T-helper 17 cell (primary cell): ENCODE results near the gene MSLN. TPM values are rescaled to one million over a fixed set of nuclear protein-coding genes. Genes with fewer than 3 reads are reported as not detected.

Source experiments
- ATAC-seq: fragments of 150-1000 bp; cut with Tn5 transposase; 2 replicates; pipeline ENCODE4 v1.10.0; 2021; ENCODE audit warnings: mild to moderate bottlenecking, moderate library complexity
- DNase-seq, 3 donors: peaks; one replicate each; pipeline versions ENCODE4 v3.0.0 to v3.0.0-alpha.2; 2020 to 2021
- H3K9me3 ChIP-seq: one replicate; pipeline ENCODE4 v1.7.0; 2013; ENCODE audit warnings: low read length, mild to moderate bottlenecking; ENCODE audit not compliant: control insufficient read depth, poor library complexity, severe bottlenecking
- H3K27ac Mint-ChIP-seq: one replicate; pipeline ENCODE4 v1.8.0; 2022; ENCODE audit warnings: mild to moderate bottlenecking, moderate library complexity, mixed read lengths
- H3K27me3 Mint-ChIP-seq: one replicate; pipeline ENCODE4 v1.8.0; 2022; ENCODE audit warnings: mixed read lengths
- H3K36me3 Mint-ChIP-seq: one replicate; pipeline ENCODE4 v1.8.0; 2022; ENCODE audit warnings: low read depth, mixed read lengths
- H3K4me1 Mint-ChIP-seq: one replicate; pipeline ENCODE4 v1.8.0; 2022; ENCODE audit warnings: mild to moderate bottlenecking, mixed read lengths
- H3K4me3 Mint-ChIP-seq: one replicate; pipeline ENCODE4 v1.8.0; 2022; ENCODE audit warnings: mild to moderate bottlenecking, moderate library complexity, mixed read lengths
- total RNA-seq, 4 donors: library from RNA in 2 of 4; stranded (reverse) in 2 of 4; gene quantifications; one replicate each; pipeline ENCODE4 v1.2.3 and lab custom pipeline; 2022 to 2026

MSLN gene
- total RNA-seq, 2 donors from 2014 or later = not detected

- DNase-seq (no peak), ATAC-seq (no peak)
- Mint-ChIP-seq H3K27me3 (peaks cover 8% of the 10 kb centered on the region), H3K4me1 (peaks cover 2% of the 10 kb centered on the region), H3K4me3 (no peak overlapping the region), H3K36me3 (peaks cover 2% of the 10 kb centered on the region), H3K27ac (no peak overlapping the region)
- no peaks in the 10 kb centered on the region for H3K9me3 ChIP-seq
Measured at GRCh38 chr16:794091-794822, 33.7 kb downstream of the MSLN start.

- H3K36me3 Mint-ChIP-seq = peaks cover 2% of the 10 kb centered on the region
- ATAC-seq (no peak), DNase-seq (no peak)
- no peak overlapping the region for H3K4me3 Mint-ChIP-seq
- H3K4me1 Mint-ChIP-seq = peaks cover 2% of the 10 kb centered on the region
- peaks cover 8% of the 10 kb centered on the region for H3K27me3 Mint-ChIP-seq
- no peaks in the 10 kb centered on the region for H3K9me3 ChIP-seq
- H3K27ac Mint-ChIP-seq = no peak overlapping the region
Measured at GRCh38 chr16:794853-795466, 34.4 kb downstream of the MSLN start.

DNA sequence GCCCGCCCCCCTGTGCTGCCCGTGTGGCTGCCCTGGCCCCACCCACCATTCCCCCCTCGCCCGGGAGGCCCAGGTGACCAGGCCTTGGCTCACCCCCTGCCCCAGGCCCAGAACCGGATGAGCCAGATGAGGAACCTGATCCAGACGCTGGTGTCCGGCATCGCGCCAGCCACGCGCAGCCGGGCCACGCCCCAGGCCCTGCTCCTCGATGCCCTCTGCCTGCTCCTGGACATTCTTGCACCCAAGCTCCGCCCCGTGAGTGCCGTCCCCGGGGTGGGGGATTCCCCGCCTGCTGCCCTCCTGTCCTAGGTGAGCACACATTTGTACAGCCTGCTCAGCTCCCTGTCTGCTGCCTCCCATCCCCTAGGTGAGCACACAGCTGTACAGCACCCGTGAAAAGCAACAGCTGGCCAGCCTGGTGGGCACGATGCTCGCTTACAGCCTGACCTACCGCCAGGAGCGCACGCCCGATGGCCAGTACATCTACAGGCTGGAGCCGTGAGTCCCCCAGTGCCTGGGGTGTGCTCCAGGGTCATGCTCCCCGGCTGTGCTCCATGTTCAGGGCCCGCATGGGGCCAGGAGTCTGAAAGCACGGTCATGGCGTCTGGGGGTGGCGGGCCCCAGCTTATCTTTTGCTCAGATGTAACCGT, 35.2 kb downstream of the MSLN start:
- peaks cover 8% of the 10 kb centered on the region for H3K27me3 Mint-ChIP-seq
- H3K27ac Mint-ChIP-seq = no peak overlapping the region
- peaks cover 2% of the 10 kb centered on the region for H3K36me3 Mint-ChIP-seq
- no peak overlapping the region for H3K4me3 Mint-ChIP-seq
- no peak for ATAC-seq
- H3K9me3 ChIP-seq = no peaks in the 10 kb centered on the region
- H3K4me1 Mint-ChIP-seq = peaks cover 2% of the 10 kb centered on the region
- no peak for DNase-seq

GRCh38 chr16:796296-797119, 36.0 kb downstream of the MSLN start:
- Mint-ChIP-seq H3K27ac (no peak overlapping the region), H3K4me1 (peaks cover 2% of the 10 kb centered on the region), H3K4me3 (no peak overlapping the region), H3K27me3 (peaks cover 8% of the 10 kb centered on the region), H3K36me3 (peaks cover 2% of the 10 kb centered on the region)
- no peaks in the 10 kb centered on the region for H3K9me3 ChIP-seq
- ATAC-seq (no peak), DNase-seq (no peak)

DNA sequence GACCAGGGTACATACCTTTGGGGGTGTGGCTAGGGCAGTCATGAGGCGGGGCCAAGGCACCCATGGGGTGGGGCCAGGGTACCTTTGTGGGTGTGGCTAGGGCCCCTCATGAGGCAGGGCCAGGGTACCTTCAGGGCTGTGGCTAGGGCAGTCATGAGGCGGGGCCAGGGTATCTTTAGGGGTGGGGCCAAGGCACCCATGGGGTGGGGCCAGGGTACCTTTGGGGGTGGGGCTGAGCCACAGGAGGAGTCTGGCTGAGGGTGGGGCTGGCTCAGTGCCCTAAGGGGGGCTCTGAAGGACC, 36.5 kb downstream of the MSLN start:
- Mint-ChIP-seq H3K36me3 (peaks cover 2% of the 10 kb centered on the region), H3K27ac (no peak overlapping the region), H3K4me3 (no peak overlapping the region), H3K4me1 (peaks cover 2% of the 10 kb centered on the region), H3K27me3 (peaks cover 10% of the 10 kb centered on the region)
- ATAC-seq (peak; percentile 52), DNase-seq (no peak)
- no peaks in the 10 kb centered on the region for H3K9me3 ChIP-seq

DNA sequence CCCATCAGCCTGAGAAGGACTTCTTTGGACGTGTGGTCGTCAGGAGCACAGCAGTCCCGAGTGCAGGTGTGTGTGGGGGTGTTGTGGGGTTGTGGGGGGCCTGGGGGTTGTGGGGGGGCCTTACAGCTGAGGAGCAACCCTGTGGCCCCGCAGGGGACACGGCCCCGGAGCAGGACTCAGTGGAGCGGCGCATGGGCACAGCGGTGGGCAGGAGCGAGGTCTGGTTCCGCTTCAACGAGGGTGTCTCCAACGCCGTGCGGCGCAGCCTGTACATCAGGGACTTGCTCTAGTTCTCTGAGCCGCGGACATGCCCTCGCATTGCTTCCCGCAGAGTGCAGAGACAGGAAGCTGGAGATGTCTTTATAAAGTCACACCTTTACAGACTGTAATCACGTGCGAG, 37.2 kb downstream of the MSLN start:
- ATAC-seq = no peak
- Mint-ChIP-seq H3K4me1 (peaks cover 2% of the 10 kb centered on the region), H3K4me3 (no peak overlapping the region), H3K27ac (no peak overlapping the region), H3K27me3 (peaks cover 15% of the 10 kb centered on the region), H3K36me3 (peaks cover 2% of the 10 kb centered on the region)
- no peak for DNase-seq
- H3K9me3 ChIP-seq = no peaks in the 10 kb centered on the region

DNA sequence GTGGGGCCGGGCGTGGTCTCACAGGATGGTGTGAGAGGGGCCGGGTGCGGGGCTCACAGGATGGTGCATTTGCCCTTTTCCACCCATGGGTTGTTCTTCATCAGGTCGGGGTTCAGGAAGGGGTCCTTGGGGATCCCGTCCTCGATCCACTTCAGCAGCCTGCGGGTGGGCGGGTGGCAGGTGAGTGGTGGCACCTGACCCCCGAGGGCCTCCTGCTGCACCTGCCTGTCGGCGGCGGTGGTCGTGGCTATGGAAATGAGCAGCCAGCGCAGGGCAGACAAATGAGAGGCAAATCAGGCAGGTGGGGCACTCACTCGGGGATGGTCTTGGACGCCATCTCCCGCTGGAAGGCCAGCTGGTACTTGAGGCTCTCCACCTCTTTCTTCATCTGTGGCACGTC, 38.1 kb downstream of the MSLN start:
- Mint-ChIP-seq H3K4me3 (no peak overlapping the region), H3K27ac (no peak overlapping the region), H3K4me1 (peaks cover 2% of the 10 kb centered on the region), H3K36me3 (peaks cover 2% of the 10 kb centered on the region), H3K27me3 (peaks cover 15% of the 10 kb centered on the region)
- DNase-seq (no peak), ATAC-seq (no peak)
- H3K9me3 ChIP-seq = no peaks in the 10 kb centered on the region

- H3K36me3 Mint-ChIP-seq = peaks cover 2% of the 10 kb centered on the region
Measured at GRCh38 chr16:799111-799947, 38.8 kb downstream of the MSLN start.

DNA sequence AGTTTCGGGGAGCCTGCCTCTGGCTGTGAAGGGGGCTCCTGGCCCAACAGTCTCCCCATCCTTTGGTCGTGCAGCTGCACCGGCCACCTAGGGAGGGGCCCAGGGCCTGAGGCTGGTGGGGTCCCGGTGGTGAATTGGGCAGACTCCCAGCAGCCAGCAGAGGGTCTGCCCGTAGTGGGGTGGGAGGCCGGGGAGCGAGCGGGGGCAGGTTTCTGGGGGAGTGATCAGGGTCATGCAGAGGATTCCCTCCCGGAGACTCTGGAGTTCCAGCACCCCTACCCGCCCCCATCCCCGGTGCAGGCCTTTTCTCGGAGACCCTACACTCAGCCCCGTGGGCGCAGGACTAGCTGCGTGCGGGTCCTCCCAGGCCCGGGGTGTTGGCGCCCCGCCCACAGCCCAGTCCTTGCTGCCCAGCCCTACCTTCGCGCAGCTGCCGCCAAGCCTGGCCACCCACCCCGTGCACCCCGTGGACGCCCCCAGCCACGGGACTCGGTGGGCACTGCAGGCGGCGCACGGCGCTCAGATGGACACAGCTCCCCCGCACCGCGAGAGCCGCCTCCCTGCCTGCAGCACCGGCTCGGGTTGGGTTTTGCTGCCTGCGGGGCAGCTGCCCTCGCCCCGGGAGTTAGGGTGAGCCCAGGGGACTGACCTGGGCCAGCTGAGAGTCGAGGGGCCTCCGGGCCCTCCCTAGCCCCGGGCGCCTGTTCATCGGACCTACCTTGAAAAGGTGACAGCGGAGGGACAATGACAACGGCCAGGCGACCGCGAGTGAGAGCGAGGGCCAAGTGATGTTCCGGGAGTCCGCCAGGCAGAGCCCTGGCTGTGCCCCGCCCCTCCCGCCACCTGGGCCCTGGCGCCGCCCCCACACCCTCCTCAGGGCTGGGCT, 39.7 kb downstream of the MSLN start, which contains the start of gene GNG13:
GNG13 (minus strand) TSS at position 787 of the 886 bp plus-strand sequence. CDS start 1,657 bp downstream, outside the sequence.
- DNase-seq = no peak
- H3K4me3 Mint-ChIP-seq = no peak within 1 kb of the TSS
- ATAC-seq = no peak

More at GRCh38 chr16:799111-799947, 38.8 kb downstream of the MSLN start:
- Mint-ChIP-seq H3K4me3 (no peak overlapping the region), H3K27ac (no peak overlapping the region), H3K27me3 (peaks cover 15% of the 10 kb centered on the region), H3K4me1 (peaks cover 2% of the 10 kb centered on the region)
- ATAC-seq (no peak), DNase-seq (no peak)
- H3K9me3 ChIP-seq = no peaks in the 10 kb centered on the region

DNA sequence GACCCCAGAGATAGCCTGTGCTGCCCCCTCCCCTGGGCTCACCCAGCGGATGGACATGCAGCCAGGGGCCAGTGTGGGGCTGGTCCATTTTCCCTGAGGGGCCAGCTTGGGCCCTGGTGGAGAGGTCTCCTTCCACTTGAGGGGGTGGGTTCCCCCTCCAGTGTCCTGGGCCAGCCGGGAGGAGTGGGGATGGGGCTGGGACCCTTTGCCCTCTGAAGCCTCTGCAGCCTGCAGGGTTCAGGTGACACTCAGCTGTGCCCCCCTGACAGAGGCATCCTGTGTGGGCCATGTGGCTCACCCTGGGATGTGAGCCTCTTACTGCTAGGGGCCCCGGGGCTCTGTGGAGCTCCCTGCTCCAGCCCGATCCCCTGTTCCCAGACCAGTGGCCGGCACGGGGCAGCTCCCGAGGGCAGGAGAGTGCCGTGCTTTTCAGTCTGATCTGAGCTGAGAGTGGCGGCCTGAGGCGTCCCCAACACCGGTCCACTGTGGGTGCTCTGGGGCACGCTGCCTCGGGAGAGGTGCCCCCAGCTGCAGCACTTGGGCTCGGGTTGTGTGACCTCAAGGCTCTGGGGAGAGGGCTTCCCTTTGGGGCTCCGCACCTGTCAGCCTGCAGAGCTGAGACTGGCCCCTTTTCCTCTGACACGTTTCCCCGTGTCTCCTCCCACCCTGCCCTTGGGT, 40.4 kb downstream of the MSLN start:
- H3K36me3 Mint-ChIP-seq = peaks cover 2% of the 10 kb centered on the region
- peaks cover 15% of the 10 kb centered on the region for H3K27me3 Mint-ChIP-seq
- H3K4me1 Mint-ChIP-seq = no peaks in the 10 kb centered on the region
- ATAC-seq (no peak), DNase-seq (no peak)
- no peaks in the 10 kb centered on the region for H3K9me3 ChIP-seq
- no peak overlapping the region for H3K4me3 Mint-ChIP-seq
- no peak overlapping the region for H3K27ac Mint-ChIP-seq

More for the DNA sequence above, 39.7 kb downstream of the MSLN start, which contains the start of gene GNG13:
- no peaks in the 10 kb centered on the region for H3K9me3 ChIP-seq
- Mint-ChIP-seq H3K4me1 (peaks cover 2% of the 10 kb centered on the region), H3K27me3 (peaks cover 15% of the 10 kb centered on the region), H3K27ac (no peak within 1 kb of the TSS), H3K36me3 (peaks cover 2% of the 10 kb centered on the region)

- no peaks in the 10 kb centered on the region for H3K9me3 ChIP-seq
- Mint-ChIP-seq H3K4me3 (no peak overlapping the region), H3K27ac (no peak overlapping the region), H3K36me3 (peaks cover 2% of the 10 kb centered on the region), H3K27me3 (peaks cover 15% of the 10 kb centered on the region), H3K4me1 (no peaks in the 10 kb centered on the region)
- DNase-seq (no peak), ATAC-seq (no peak)
Measured at GRCh38 chr16:801584-802363, 41.2 kb downstream of the MSLN start.
